Hepatocyte (in vitro differentiated cells): ENCODE measurements around the gene ARL15. TPM values are rescaled to one million over a fixed set of nuclear protein-coding genes. Genes with fewer than 3 reads are reported as not detected.

Experiments
- DNase-seq: peaks from one replicate; pipeline ENCODE4 v3.0.0-alpha.2; 2016; ENCODE audit warnings: low spot score
- H2AFZ ChIP-seq: fragments of 200-600 bp; sonication (generic); 2 replicates; pipeline ENCODE4 v1.6.0; 2016; ENCODE audit warnings: antibody characterized with exemption, mild to moderate bottlenecking
- H3K27ac ChIP-seq: fragments of 200-600 bp; sonication (generic); 2 replicates; pipeline ENCODE4 v1.5.1; 2016; ENCODE audit warnings: mild to moderate bottlenecking
- H3K27me3 ChIP-seq: fragments of 200-600 bp; sonication (generic); 2 replicates; pipeline ENCODE4 v1.6.1; 2016
- H3K36me3 ChIP-seq: fragments of 200-600 bp; sonication (generic); replicated peaks from 2 replicates; pipeline ENCODE4 v1.5.1; 2016; ENCODE audit warnings: low read depth; ENCODE audit not compliant: insufficient read depth
- H3K4me1 ChIP-seq: fragments of 200-600 bp; sonication (generic); 2 replicates; pipeline ENCODE4 v1.5.1; 2016; ENCODE audit warnings: mild to moderate bottlenecking, moderate library complexity; ENCODE audit not compliant: insufficient read depth
- H3K4me2 ChIP-seq: fragments of 200-600 bp; sonication (generic); 2 replicates; pipeline ENCODE4 v1.6.0; 2016
- H3K4me3 ChIP-seq: fragments of 200-600 bp; sonication (generic); 2 replicates; pipeline ENCODE4 v1.5.1; 2016; ENCODE audit warnings: mild to moderate bottlenecking
- H3K79me2 ChIP-seq: fragments of 200-600 bp; sonication (generic); 2 replicates; pipeline ENCODE4 v1.6.0; 2017; ENCODE audit warnings: mild to moderate bottlenecking
- H3K9me2 ChIP-seq: fragments of 200-600 bp; sonication (generic); replicated peaks from 2 replicates; pipeline ENCODE4 v1.6.0; 2017; ENCODE audit warnings: mild to moderate bottlenecking; ENCODE audit not compliant: insufficient read depth
- H3K9me3 ChIP-seq: fragments of 200-600 bp; sonication (generic); 2 replicates; pipeline ENCODE4 v1.5.1; 2016; ENCODE audit warnings: low read depth, mild to moderate bottlenecking
- H4K20me1 ChIP-seq: fragments of 200-600 bp; sonication (generic); 2 replicates; pipeline ENCODE4 v1.6.0; 2016; ENCODE audit warnings: mild to moderate bottlenecking; ENCODE audit not compliant: insufficient read depth, poor library complexity, severe bottlenecking
- EZH2 ChIP-seq: fragments of 200-600 bp; sonication (generic); IDR thresholded peaks from 2 replicates; pipeline ENCODE4 v1.6.1; 2016; ENCODE audit warnings: antibody characterized with exemption, mild to moderate bottlenecking, borderline replicate concordance
- EZH2phosphoT487 ChIP-seq: fragments of 200-600 bp; sonication (generic); IDR thresholded peaks from one replicate; pipeline ENCODE4 v1.6.1; 2018; ENCODE audit warnings: antibody characterized with exemption, mild to moderate bottlenecking, low read depth, moderate library complexity; ENCODE audit not compliant: unreplicated experiment, severe bottlenecking
- WGBS: methylation state at CpG from one replicate; pipeline ENCODE4 v1.1.6; 2016; ENCODE audit warnings: low lambda C conversion rate; ENCODE audit errors: missing lambda C conversion rate; 5-methylcytosine and 5-hydroxymethylcytosine counted together
- polyA plus RNA-seq: library from polyadenylated mRNA; unstranded; fragments of >200 nt; fragmentation: Nextera tagmentation; extraction: Ambion mirVana; gene quantifications from 2 replicates; pipeline ENCODE4 v1.2.1, GENCODE V29; 2016
- total RNA-seq: library from RNA; depleted of rRNA; stranded (reverse); fragments of >200 nt; gene quantifications from 2 replicates; pipeline ENCODE4 v1.2.3, GENCODE V29; 2014
- TF ChIP-seq, protein P1 (sequence below): fragments of 200-600 bp; sonication (generic); IDR thresholded peaks from 2 replicates; pipeline ENCODE4 v1.5.1; 2016; ENCODE audit warnings: antibody characterized with exemption, mild to moderate bottlenecking; ENCODE audit not compliant: poor library complexity

The ARL15 gene
- total and polyA plus RNA-seq, 2 experiments from 2014 or later, result 13.3 to 66.3 TPM

DNA sequence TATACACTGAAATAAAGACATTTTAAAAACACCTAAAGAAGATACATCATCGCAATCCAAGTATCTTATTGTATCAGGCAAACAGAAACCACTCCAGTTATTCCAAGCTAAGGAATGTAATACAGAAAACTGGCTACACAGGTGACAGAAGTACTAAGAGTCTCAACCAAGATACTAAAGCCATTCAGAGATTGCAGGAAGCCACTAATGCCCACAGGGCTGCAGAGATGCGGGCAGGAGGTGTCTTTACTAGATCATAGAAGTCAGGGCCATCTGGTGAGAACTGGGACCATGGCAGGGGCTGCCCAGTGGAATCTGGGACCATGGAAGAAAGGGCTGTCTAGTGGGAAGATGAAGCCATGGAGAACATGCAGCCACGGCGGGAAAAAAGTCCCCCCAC, 384.3 kb downstream of the ARL15 start:
- no peak overlapping the region for H2AFZ ChIP-seq
- no peaks in the 10 kb centered on the region for H3K79me2 ChIP-seq
- no peaks in the 10 kb centered on the region for H3K9me2 ChIP-seq
- H3K36me3 ChIP-seq, result no peaks in the 10 kb centered on the region
- H3K4me2 ChIP-seq, result no peak overlapping the region
- H3K4me3 ChIP-seq, result no peak overlapping the region
- no peaks in the 10 kb centered on the region for H3K27me3 ChIP-seq
- TF ChIP-seq EZH2phosphoT487 (no peak), EZH2 (no peak)
- TF ChIP-seq, protein P1, sequence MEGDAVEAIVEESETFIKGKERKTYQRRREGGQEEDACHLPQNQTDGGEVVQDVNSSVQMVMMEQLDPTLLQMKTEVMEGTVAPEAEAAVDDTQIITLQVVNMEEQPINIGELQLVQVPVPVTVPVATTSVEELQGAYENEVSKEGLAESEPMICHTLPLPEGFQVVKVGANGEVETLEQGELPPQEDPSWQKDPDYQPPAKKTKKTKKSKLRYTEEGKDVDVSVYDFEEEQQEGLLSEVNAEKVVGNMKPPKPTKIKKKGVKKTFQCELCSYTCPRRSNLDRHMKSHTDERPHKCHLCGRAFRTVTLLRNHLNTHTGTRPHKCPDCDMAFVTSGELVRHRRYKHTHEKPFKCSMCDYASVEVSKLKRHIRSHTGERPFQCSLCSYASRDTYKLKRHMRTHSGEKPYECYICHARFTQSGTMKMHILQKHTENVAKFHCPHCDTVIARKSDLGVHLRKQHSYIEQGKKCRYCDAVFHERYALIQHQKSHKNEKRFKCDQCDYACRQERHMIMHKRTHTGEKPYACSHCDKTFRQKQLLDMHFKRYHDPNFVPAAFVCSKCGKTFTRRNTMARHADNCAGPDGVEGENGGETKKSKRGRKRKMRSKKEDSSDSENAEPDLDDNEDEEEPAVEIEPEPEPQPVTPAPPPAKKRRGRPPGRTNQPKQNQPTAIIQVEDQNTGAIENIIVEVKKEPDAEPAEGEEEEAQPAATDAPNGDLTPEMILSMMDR, result no peak
- H3K9me3 ChIP-seq, result no peaks in the 10 kb centered on the region
- DNase-seq, result no peak
- no peaks in the 10 kb centered on the region for H3K4me1 ChIP-seq
- no peak overlapping the region for H3K27ac ChIP-seq
- 95% methylated on average over 4 of the region's 4 CpGs for WGBS
- H4K20me1 ChIP-seq, result no peaks in the 10 kb centered on the region

DNA sequence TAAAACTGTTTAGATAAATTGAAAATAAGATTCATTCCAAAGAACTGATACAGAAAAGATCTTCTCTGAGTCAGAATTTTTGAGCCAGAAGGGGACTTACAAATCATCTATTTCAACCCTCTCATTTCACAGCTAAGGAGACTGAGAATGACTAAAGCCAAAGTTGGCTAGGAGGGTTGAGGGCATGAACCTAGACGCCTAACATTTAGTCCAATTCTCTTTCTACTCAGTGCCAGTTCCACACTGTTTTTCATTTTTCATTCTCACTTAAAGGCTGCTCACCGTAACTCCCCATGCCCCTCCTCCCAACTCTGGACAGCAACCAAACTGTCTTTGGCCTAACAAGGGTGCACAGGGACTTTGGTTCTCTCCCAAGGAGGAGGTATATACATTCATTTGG, 386.0 kb downstream of the ARL15 start:
- Histone ChIP-seq H3K4me3 (no peak overlapping the region), H3K4me2 (no peak overlapping the region), H4K20me1 (no peaks in the 10 kb centered on the region), H3K4me1 (no peaks in the 10 kb centered on the region), H2AFZ (no peak overlapping the region), H3K9me3 (no peaks in the 10 kb centered on the region), H3K9me2 (no peaks in the 10 kb centered on the region), H3K27ac (no peak overlapping the region), H3K79me2 (no peaks in the 10 kb centered on the region), H3K36me3 (no peaks in the 10 kb centered on the region), H3K27me3 (no peaks in the 10 kb centered on the region)
- 84% methylated on average over 2 of the region's 2 CpGs for WGBS
- DNase-seq, result no peak
- no peak for TF ChIP-seq EZH2phosphoT487
- TF ChIP-seq, protein P1, result no peak
- TF ChIP-seq EZH2, result no peak

DNA sequence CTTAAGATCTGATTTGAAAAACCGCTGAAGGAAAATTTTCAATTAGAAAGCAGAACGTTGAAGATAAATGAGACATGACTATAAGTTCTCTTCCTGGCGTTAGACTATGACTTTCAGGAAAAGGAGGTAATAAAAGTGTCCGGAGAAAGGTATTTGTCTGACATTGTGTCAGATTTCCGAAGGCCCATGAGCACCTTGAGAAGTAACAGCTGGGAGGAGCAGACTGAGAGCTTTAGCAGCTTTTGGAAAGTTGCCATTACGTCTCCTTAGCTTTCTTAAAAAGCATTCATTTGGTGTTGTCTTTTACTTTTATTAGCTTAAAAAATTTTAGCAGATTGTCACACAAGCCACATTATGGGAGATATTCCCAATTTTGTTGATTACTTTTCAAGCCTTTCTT, 386.4 kb downstream of the ARL15 start:
- H3K4me1 ChIP-seq, result no peaks in the 10 kb centered on the region
- no peak overlapping the region for H3K4me3 ChIP-seq
- H3K36me3 ChIP-seq, result no peaks in the 10 kb centered on the region
- no peaks in the 10 kb centered on the region for H3K9me2 ChIP-seq
- no peaks in the 10 kb centered on the region for H4K20me1 ChIP-seq
- H2AFZ ChIP-seq, result no peak overlapping the region
- 64% methylated on average over 6 of the region's 6 CpGs for WGBS
- DNase-seq, result peak; percentile 11
- no peaks in the 10 kb centered on the region for H3K9me3 ChIP-seq
- H3K27ac ChIP-seq, result no peak overlapping the region
- no peak overlapping the region for H3K4me2 ChIP-seq
- H3K27me3 ChIP-seq, result no peaks in the 10 kb centered on the region
- H3K79me2 ChIP-seq, result no peaks in the 10 kb centered on the region
- TF ChIP-seq, protein P1, result no peak
- TF ChIP-seq EZH2 (no peak), EZH2phosphoT487 (no peak)
